Measurements from ENCODE around the gene ADD3.

ADD3 gene

GRCh38 chr10:110023785-110024465, 16.1 kb downstream of the ADD3 start:
- no peaks in the 10 kb centered on the region for H3K9me3 ChIP-seq (ENCODE audit: control insufficient read depth, insufficient read depth, low read length)
- no peak overlapping the region for H3K4me3 ChIP-seq (ENCODE audit: low read depth, low read length)
- no peaks in the 10 kb centered on the region for H3K27me3 ChIP-seq (ENCODE audit: control insufficient read depth, insufficient read depth, low read length)
- H3K4me1 ChIP-seq (ENCODE audit: control insufficient read depth, insufficient read depth, low read length), result peaks cover 5% of the 10 kb centered on the region
- H3K36me3 ChIP-seq (ENCODE audit: control insufficient read depth, insufficient read depth, low read length), result no peaks in the 10 kb centered on the region
- no peak overlapping the region for H3K9ac ChIP-seq (ENCODE audit: low read depth, low read length)

- no peak overlapping the region for H3K4me3 ChIP-seq (ENCODE audit: low read depth, low read length)
- no peaks in the 10 kb centered on the region for H3K36me3 ChIP-seq (ENCODE audit: control insufficient read depth, insufficient read depth, low read length)
- peaks cover 10% of the 10 kb centered on the region for H3K4me1 ChIP-seq (ENCODE audit: control insufficient read depth, insufficient read depth, low read length)
- no peaks in the 10 kb centered on the region for H3K27me3 ChIP-seq (ENCODE audit: control insufficient read depth, insufficient read depth, low read length)
- H3K9me3 ChIP-seq (ENCODE audit: control insufficient read depth, insufficient read depth, low read length), result no peaks in the 10 kb centered on the region
- no peak overlapping the region for H3K9ac ChIP-seq (ENCODE audit: low read depth, low read length)
Measured at GRCh38 chr10:110029450-110029849, 21.7 kb downstream of the ADD3 start.

GRCh38 chr10:110032801-110033700, 25.3 kb downstream of the ADD3 start:
- Histone ChIP-seq H3K4me1 (ENCODE audit: control insufficient read depth, insufficient read depth, low read length) (peaks cover 12% of the 10 kb centered on the region), H3K9ac (ENCODE audit: low read depth, low read length) (no peak overlapping the region), H3K36me3 (ENCODE audit: control insufficient read depth, insufficient read depth, low read length) (no peaks in the 10 kb centered on the region), H3K4me3 (ENCODE audit: low read depth, low read length) (no peak overlapping the region), H3K27me3 (ENCODE audit: control insufficient read depth, insufficient read depth, low read length) (no peaks in the 10 kb centered on the region), H3K9me3 (ENCODE audit: control insufficient read depth, insufficient read depth, low read length) (no peaks in the 10 kb centered on the region)

GRCh38 chr10:110033701-110034235, 26.0 kb downstream of the ADD3 start:
- H3K9me3 ChIP-seq (ENCODE audit: control insufficient read depth, insufficient read depth, low read length), result no peaks in the 10 kb centered on the region

GRCh38 chr10:110034596-110034995, 26.8 kb downstream of the ADD3 start:
- no peaks in the 10 kb centered on the region for H3K9me3 ChIP-seq (ENCODE audit: control insufficient read depth, insufficient read depth, low read length)
- no peak overlapping the region for H3K4me3 ChIP-seq (ENCODE audit: low read depth, low read length)
- H3K9ac ChIP-seq (ENCODE audit: low read depth, low read length), result no peak overlapping the region
- H3K36me3 ChIP-seq (ENCODE audit: control insufficient read depth, insufficient read depth, low read length), result no peaks in the 10 kb centered on the region
- no peaks in the 10 kb centered on the region for H3K27me3 ChIP-seq (ENCODE audit: control insufficient read depth, insufficient read depth, low read length)
- H3K4me1 ChIP-seq (ENCODE audit: control insufficient read depth, insufficient read depth, low read length), result peaks cover 15% of the 10 kb centered on the region

More at GRCh38 chr10:110033701-110034235, 26.0 kb downstream of the ADD3 start:
- no peaks in the 10 kb centered on the region for H3K27me3 ChIP-seq (ENCODE audit: control insufficient read depth, insufficient read depth, low read length)
- no peak overlapping the region for H3K4me3 ChIP-seq (ENCODE audit: low read depth, low read length)
- no peaks in the 10 kb centered on the region for H3K36me3 ChIP-seq (ENCODE audit: control insufficient read depth, insufficient read depth, low read length)
- H3K9ac ChIP-seq (ENCODE audit: low read depth, low read length), result no peak overlapping the region
- peaks cover 12% of the 10 kb centered on the region for H3K4me1 ChIP-seq (ENCODE audit: control insufficient read depth, insufficient read depth, low read length)

- no peaks in the 10 kb centered on the region for H3K9me3 ChIP-seq (ENCODE audit: control insufficient read depth, insufficient read depth, low read length)
- no peaks in the 10 kb centered on the region for H3K27me3 ChIP-seq (ENCODE audit: control insufficient read depth, insufficient read depth, low read length)
- H3K9ac ChIP-seq (ENCODE audit: low read depth, low read length), result no peak overlapping the region
- peaks cover 15% of the 10 kb centered on the region for H3K4me1 ChIP-seq (ENCODE audit: control insufficient read depth, insufficient read depth, low read length)
- H3K4me3 ChIP-seq (ENCODE audit: low read depth, low read length), result no peak overlapping the region
- no peaks in the 10 kb centered on the region for H3K36me3 ChIP-seq (ENCODE audit: control insufficient read depth, insufficient read depth, low read length)
Measured at GRCh38 chr10:110035070-110035921, 27.5 kb downstream of the ADD3 start.

- Histone ChIP-seq H3K4me1 (ENCODE audit: control insufficient read depth, insufficient read depth, low read length) (peaks cover 12% of the 10 kb centered on the region), H3K4me3 (ENCODE audit: low read depth, low read length) (no peak overlapping the region), H3K27me3 (ENCODE audit: control insufficient read depth, insufficient read depth, low read length) (no peaks in the 10 kb centered on the region), H3K9ac (ENCODE audit: low read depth, low read length) (no peak overlapping the region), H3K36me3 (ENCODE audit: control insufficient read depth, insufficient read depth, low read length) (no peaks in the 10 kb centered on the region), H3K9me3 (ENCODE audit: control insufficient read depth, insufficient read depth, low read length) (no peaks in the 10 kb centered on the region)
Measured at GRCh38 chr10:110036640-110037039, 28.9 kb downstream of the ADD3 start.

GRCh38 chr10:110039254-110039653, 31.5 kb downstream of the ADD3 start:
- H3K9me3 ChIP-seq (ENCODE audit: control insufficient read depth, insufficient read depth, low read length), result no peaks in the 10 kb centered on the region
- H3K9ac ChIP-seq (ENCODE audit: low read depth, low read length), result no peak overlapping the region
- no peaks in the 10 kb centered on the region for H3K27me3 ChIP-seq (ENCODE audit: control insufficient read depth, insufficient read depth, low read length)
- H3K4me1 ChIP-seq (ENCODE audit: control insufficient read depth, insufficient read depth, low read length), result peaks cover 9% of the 10 kb centered on the region
- H3K36me3 ChIP-seq (ENCODE audit: control insufficient read depth, insufficient read depth, low read length), result no peaks in the 10 kb centered on the region
- no peak overlapping the region for H3K4me3 ChIP-seq (ENCODE audit: low read depth, low read length)

GRCh38 chr10:110040108-110040507, 32.3 kb downstream of the ADD3 start:
- no peaks in the 10 kb centered on the region for H3K36me3 ChIP-seq (ENCODE audit: control insufficient read depth, insufficient read depth, low read length)
- no peaks in the 10 kb centered on the region for H3K27me3 ChIP-seq (ENCODE audit: control insufficient read depth, insufficient read depth, low read length)
- peaks cover 5% of the 10 kb centered on the region for H3K4me1 ChIP-seq (ENCODE audit: control insufficient read depth, insufficient read depth, low read length)
- no peaks in the 10 kb centered on the region for H3K9me3 ChIP-seq (ENCODE audit: control insufficient read depth, insufficient read depth, low read length)
- H3K4me3 ChIP-seq (ENCODE audit: low read depth, low read length), result no peak overlapping the region
- no peak overlapping the region for H3K9ac ChIP-seq (ENCODE audit: low read depth, low read length)

- Histone ChIP-seq H3K4me1 (ENCODE audit: control insufficient read depth, insufficient read depth, low read length) (peaks cover 5% of the 10 kb centered on the region), H3K9me3 (ENCODE audit: control insufficient read depth, insufficient read depth, low read length) (no peaks in the 10 kb centered on the region), H3K36me3 (ENCODE audit: control insufficient read depth, insufficient read depth, low read length) (no peaks in the 10 kb centered on the region), H3K27me3 (ENCODE audit: control insufficient read depth, insufficient read depth, low read length) (no peaks in the 10 kb centered on the region), H3K9ac (ENCODE audit: low read depth, low read length) (no peak overlapping the region), H3K4me3 (ENCODE audit: low read depth, low read length) (no peak overlapping the region)
Measured at GRCh38 chr10:110040767-110041478, 33.1 kb downstream of the ADD3 start.

- Histone ChIP-seq H3K9ac (ENCODE audit: low read depth, low read length) (no peak overlapping the region), H3K27me3 (ENCODE audit: control insufficient read depth, insufficient read depth, low read length) (no peaks in the 10 kb centered on the region), H3K9me3 (ENCODE audit: control insufficient read depth, insufficient read depth, low read length) (no peaks in the 10 kb centered on the region), H3K4me3 (ENCODE audit: low read depth, low read length) (no peak overlapping the region), H3K4me1 (ENCODE audit: control insufficient read depth, insufficient read depth, low read length) (peaks cover 5% of the 10 kb centered on the region), H3K36me3 (ENCODE audit: control insufficient read depth, insufficient read depth, low read length) (no peaks in the 10 kb centered on the region)
Measured at GRCh38 chr10:110041479-110041829, 33.7 kb downstream of the ADD3 start.

All from iPS-15b (cell line).